Measurements from ENCODE around the gene TELO2. TPM values are rescaled to one million over a fixed set of nuclear protein-coding genes. Genes with fewer than 3 reads are reported as not detected.

TELO2 gene
- total RNA-seq, 1 experiment from 2014 or later: 65.4 TPM

DNA sequence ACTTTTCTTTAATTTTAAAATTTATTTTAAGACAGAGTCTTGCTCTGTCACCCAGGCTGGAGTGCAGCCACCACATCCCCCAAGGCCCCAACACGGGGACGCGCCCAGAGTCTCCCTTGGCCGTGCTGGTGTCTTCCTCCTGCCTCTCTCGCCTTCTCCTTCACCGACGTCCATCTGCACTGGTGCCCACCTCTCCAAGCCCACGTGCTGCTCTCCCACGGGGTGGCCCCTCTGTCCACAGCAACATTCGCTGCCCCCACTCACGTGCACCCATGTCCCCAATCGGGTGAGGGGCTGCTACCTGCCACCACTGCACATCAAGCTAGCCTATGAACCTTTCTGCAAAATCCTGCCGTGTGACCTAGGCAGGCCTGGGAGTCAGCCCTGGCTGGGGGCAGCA, 43.4 kb downstream of the TELO2 start:
- intact Hi-C loops (cut with micrococcal nuclease; ENCODE audit: unreplicated experiment) (no loop called here), in situ Hi-C loops (cut with HindIII; ENCODE audit: low pct_unique_long_range_greater_than_20kb, low sequenced_read_pairs) (no loop called here)
- Histone ChIP-seq H3K4me1 (ENCODE audit: control insufficient read depth, insufficient read depth, low read length) (no peaks in the 10 kb centered on the region), H3K27me3 (ENCODE audit: control insufficient read depth, insufficient read depth, low read length) (no peaks in the 10 kb centered on the region), H3K27ac (ENCODE audit: low read length) (no peak overlapping the region), H3K36me3 (ENCODE audit: control insufficient read depth, insufficient read depth, low read length) (no peaks in the 10 kb centered on the region), H3K4me3 (ENCODE audit: low read depth in 2 of 2, low read length in 2 of 2) (no peak overlapping the region), H3K9me3 (ENCODE audit: control insufficient read depth, insufficient read depth, low read depth, low read length) (no peaks in the 10 kb centered on the region)
- no peak for ATAC-seq
- POLR2A ChIA-PET: interaction anchor here (0.6 kb wide), 1 partner anchor 75 kb away, joined by 7 read pairs; no protein-coding TSS in a partner anchor
- CTCF ChIA-PET: no interaction called here
- TF ChIP-seq TCF7L2 (IDR thresholded peaks at IDR 0.05; ENCODE audit: low read depth, low read length) (no peak), SIN3A (IDR thresholded peaks at IDR 0.05; ENCODE audit: borderline replicate concordance, insufficient read depth, low read depth, low read length) (no peak), POLR2AphosphoS5 (IDR thresholded peaks at IDR 0.05; ENCODE audit: low read depth, low read length) (no peak)
- TF ChIP-seq, protein P1, sequence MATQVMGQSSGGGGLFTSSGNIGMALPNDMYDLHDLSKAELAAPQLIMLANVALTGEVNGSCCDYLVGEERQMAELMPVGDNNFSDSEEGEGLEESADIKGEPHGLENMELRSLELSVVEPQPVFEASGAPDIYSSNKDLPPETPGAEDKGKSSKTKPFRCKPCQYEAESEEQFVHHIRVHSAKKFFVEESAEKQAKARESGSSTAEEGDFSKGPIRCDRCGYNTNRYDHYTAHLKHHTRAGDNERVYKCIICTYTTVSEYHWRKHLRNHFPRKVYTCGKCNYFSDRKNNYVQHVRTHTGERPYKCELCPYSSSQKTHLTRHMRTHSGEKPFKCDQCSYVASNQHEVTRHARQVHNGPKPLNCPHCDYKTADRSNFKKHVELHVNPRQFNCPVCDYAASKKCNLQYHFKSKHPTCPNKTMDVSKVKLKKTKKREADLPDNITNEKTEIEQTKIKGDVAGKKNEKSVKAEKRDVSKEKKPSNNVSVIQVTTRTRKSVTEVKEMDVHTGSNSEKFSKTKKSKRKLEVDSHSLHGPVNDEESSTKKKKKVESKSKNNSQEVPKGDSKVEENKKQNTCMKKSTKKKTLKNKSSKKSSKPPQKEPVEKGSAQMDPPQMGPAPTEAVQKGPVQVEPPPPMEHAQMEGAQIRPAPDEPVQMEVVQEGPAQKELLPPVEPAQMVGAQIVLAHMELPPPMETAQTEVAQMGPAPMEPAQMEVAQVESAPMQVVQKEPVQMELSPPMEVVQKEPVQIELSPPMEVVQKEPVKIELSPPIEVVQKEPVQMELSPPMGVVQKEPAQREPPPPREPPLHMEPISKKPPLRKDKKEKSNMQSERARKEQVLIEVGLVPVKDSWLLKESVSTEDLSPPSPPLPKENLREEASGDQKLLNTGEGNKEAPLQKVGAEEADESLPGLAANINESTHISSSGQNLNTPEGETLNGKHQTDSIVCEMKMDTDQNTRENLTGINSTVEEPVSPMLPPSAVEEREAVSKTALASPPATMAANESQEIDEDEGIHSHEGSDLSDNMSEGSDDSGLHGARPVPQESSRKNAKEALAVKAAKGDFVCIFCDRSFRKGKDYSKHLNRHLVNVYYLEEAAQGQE (IDR thresholded peaks at IDR 0.05; ENCODE audit: insufficient read depth in 1 of 2, low read depth in 2 of 2, low read length in 1 of 2): no peak
- TF ChIP-seq, protein P2, sequence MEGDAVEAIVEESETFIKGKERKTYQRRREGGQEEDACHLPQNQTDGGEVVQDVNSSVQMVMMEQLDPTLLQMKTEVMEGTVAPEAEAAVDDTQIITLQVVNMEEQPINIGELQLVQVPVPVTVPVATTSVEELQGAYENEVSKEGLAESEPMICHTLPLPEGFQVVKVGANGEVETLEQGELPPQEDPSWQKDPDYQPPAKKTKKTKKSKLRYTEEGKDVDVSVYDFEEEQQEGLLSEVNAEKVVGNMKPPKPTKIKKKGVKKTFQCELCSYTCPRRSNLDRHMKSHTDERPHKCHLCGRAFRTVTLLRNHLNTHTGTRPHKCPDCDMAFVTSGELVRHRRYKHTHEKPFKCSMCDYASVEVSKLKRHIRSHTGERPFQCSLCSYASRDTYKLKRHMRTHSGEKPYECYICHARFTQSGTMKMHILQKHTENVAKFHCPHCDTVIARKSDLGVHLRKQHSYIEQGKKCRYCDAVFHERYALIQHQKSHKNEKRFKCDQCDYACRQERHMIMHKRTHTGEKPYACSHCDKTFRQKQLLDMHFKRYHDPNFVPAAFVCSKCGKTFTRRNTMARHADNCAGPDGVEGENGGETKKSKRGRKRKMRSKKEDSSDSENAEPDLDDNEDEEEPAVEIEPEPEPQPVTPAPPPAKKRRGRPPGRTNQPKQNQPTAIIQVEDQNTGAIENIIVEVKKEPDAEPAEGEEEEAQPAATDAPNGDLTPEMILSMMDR (IDR thresholded peaks at IDR 0.05): no peak
- no peak for DNase-seq (ENCODE audit: low read depth, low spot score)
- no TSS peak for BruUV-seq (replicated peaks)

DNA sequence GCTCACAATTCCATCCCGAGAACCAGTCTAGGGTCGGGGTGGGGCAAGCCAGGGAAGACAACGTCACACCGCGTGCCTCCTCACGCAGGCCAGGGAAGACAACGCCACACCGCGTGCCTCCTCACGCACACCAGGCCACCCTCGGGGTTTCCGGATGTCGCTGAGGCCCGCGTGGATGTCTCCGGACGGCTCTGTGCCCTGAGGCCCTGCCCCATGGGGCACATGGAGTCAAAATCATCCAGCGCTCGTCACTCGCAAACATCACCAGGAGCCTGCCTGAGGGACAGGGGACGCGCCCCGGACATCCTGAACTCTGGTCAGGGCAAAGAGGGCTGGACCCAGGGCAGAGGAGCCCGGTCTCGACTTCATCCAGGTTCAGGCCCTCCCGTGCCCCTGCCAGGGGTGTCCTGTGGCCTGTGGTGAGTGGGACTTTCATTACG, 44.0 kb downstream of the TELO2 start:
- Histone ChIP-seq H3K27ac (ENCODE audit: low read length) (no peak overlapping the region), H3K4me1 (ENCODE audit: control insufficient read depth, insufficient read depth, low read length) (no peaks in the 10 kb centered on the region), H3K36me3 (ENCODE audit: control insufficient read depth, insufficient read depth, low read length) (no peaks in the 10 kb centered on the region), H3K27me3 (ENCODE audit: control insufficient read depth, insufficient read depth, low read length) (no peaks in the 10 kb centered on the region), H3K9me3 (ENCODE audit: control insufficient read depth, insufficient read depth, low read depth, low read length) (no peaks in the 10 kb centered on the region), H3K4me3 (ENCODE audit: low read depth in 2 of 2, low read length in 2 of 2) (no peak overlapping the region)
- in situ Hi-C loops (cut with HindIII; ENCODE audit: low pct_unique_long_range_greater_than_20kb, low sequenced_read_pairs) (no loop called here), intact Hi-C loops (cut with micrococcal nuclease; ENCODE audit: unreplicated experiment) (no loop called here)
- DNase-seq (ENCODE audit: low read depth, low spot score) (no peak), ATAC-seq (no peak)
- ChIA-PET CTCF (no interaction called here), POLR2A (interaction anchor here (0.6 kb wide), 1 partner anchor 74 kb away, joined by 7 read pairs; no protein-coding TSS in a partner anchor)
- TF ChIP-seq POLR2AphosphoS5 (IDR thresholded peaks at IDR 0.05; ENCODE audit: low read depth, low read length) (no peak), TCF7L2 (IDR thresholded peaks at IDR 0.05; ENCODE audit: low read depth, low read length) (no peak), SIN3A (IDR thresholded peaks at IDR 0.05; ENCODE audit: borderline replicate concordance, insufficient read depth, low read depth, low read length) (no peak)
- TF ChIP-seq, protein P1 (IDR thresholded peaks at IDR 0.05; ENCODE audit: insufficient read depth in 1 of 2, low read depth in 2 of 2, low read length in 1 of 2): no peak
- TF ChIP-seq, protein P2 (IDR thresholded peaks at IDR 0.05): no peak
- BruUV-seq (replicated peaks): no TSS peak
